Mesodermal cell (in vitro differentiated cells): ENCODE results near the gene PEX5L.

Source experiments
- H3K27ac ChIP-seq: 2 replicates; pipeline ENCODE4 v1.7.0; 2013; ENCODE audit warnings: mild to moderate bottlenecking, low read depth, low read length, moderate library complexity; ENCODE audit not compliant: severe bottlenecking
- H3K36me3 ChIP-seq: 2 replicates; pipeline ENCODE4 v1.7.1; 2013; ENCODE audit warnings: mild to moderate bottlenecking, low read length, moderate library complexity; ENCODE audit not compliant: control insufficient read depth, insufficient read depth
- H3K4me1 ChIP-seq: one replicate; pipeline ENCODE4 v1.7.1; 2013; ENCODE audit warnings: mild to moderate bottlenecking, low read length; ENCODE audit not compliant: insufficient read depth, control insufficient read depth, poor library complexity, severe bottlenecking
- H3K4me3 ChIP-seq: 2 replicates; pipeline ENCODE4 v1.7.0; 2013; ENCODE audit warnings: low read length, control low read depth, mild to moderate bottlenecking; ENCODE audit not compliant: insufficient read depth, poor library complexity, severe bottlenecking; ENCODE audit errors: extremely low read depth
- H3K9me3 ChIP-seq: 2 replicates; pipeline ENCODE4 v1.7.1; 2013; ENCODE audit warnings: mild to moderate bottlenecking, low read length, moderate library complexity; ENCODE audit not compliant: control insufficient read depth
- WGBS, 2 experiments: methylation state at CpG; one replicate each; pipeline ENCODE4 v1.1.5; 2013; ENCODE audit warnings: missing lambda C conversion rate in 2 of 2; ENCODE audit not compliant: insufficient coverage in 2 of 2; 5-methylcytosine and 5-hydroxymethylcytosine counted together

PEX5L gene

GRCh38 chr3:179902061-179902460 is 134.7 kb downstream of the PEX5L start:
- no peak overlapping the region for H3K27ac ChIP-seq
- H3K9me3 ChIP-seq: no peaks in the 10 kb centered on the region
- 85 to 89% methylated on average over 8 to 10 of the region's 10 CpGs for WGBS, 2 experiments
- no peak overlapping the region for H3K4me3 ChIP-seq
- H3K4me1 ChIP-seq: no peaks in the 10 kb centered on the region
- no peaks in the 10 kb centered on the region for H3K36me3 ChIP-seq

- no peak overlapping the region for H3K27ac ChIP-seq
- WGBS, 2 experiments: 20% methylated on average over 1 of the region's 2 CpGs; no CpG with 5 or more reads in 1 of the 2 experiments
These were observed 138.7 kb downstream of the PEX5L start for GRCh38 chr3:179898024-179898423.

GRCh38 chr3:179897231-179897630 is 139.5 kb downstream of the PEX5L start:
- Histone ChIP-seq H3K4me1 (no peaks in the 10 kb centered on the region), H3K9me3 (no peaks in the 10 kb centered on the region), H3K27ac (no peak overlapping the region), H3K36me3 (no peaks in the 10 kb centered on the region), H3K4me3 (no peak overlapping the region)
- WGBS, 2 experiments: no CpG with 5 or more reads among the region's 4 CpGs

More at GRCh38 chr3:179898024-179898423, 138.7 kb downstream of the PEX5L start:
- H3K36me3 ChIP-seq: no peaks in the 10 kb centered on the region
- H3K9me3 ChIP-seq: no peaks in the 10 kb centered on the region
- H3K4me3 ChIP-seq: no peak overlapping the region
- no peaks in the 10 kb centered on the region for H3K4me1 ChIP-seq

- Histone ChIP-seq H3K27ac (no peak overlapping the region), H3K4me1 (no peaks in the 10 kb centered on the region), H3K9me3 (no peaks in the 10 kb centered on the region), H3K36me3 (no peaks in the 10 kb centered on the region), H3K4me3 (no peak overlapping the region)
- 90 to 100% methylated on average over 1 of the region's 2 CpGs for WGBS, 2 experiments
These were observed 140.2 kb downstream of the PEX5L start for GRCh38 chr3:179896507-179896906.

GRCh38 chr3:179895330-179895729 is 141.4 kb downstream of the PEX5L start:
- H3K9me3 ChIP-seq: no peaks in the 10 kb centered on the region
- no peak overlapping the region for H3K4me3 ChIP-seq
- H3K4me1 ChIP-seq: no peaks in the 10 kb centered on the region
- H3K27ac ChIP-seq: no peak overlapping the region
- H3K36me3 ChIP-seq: no peaks in the 10 kb centered on the region

GRCh38 chr3:179887295-179887943 is 149.3 kb downstream of the PEX5L start:
- Histone ChIP-seq H3K4me3 (no peak overlapping the region), H3K36me3 (no peaks in the 10 kb centered on the region), H3K4me1 (no peaks in the 10 kb centered on the region), H3K9me3 (no peaks in the 10 kb centered on the region), H3K27ac (no peak overlapping the region)
- 27 to 28% methylated on average over 2 of the region's 4 CpGs for WGBS, 2 experiments

- no CpG with 5 or more reads among the region's 2 CpGs for WGBS, 2 experiments
- no peak overlapping the region for H3K27ac ChIP-seq
- H3K36me3 ChIP-seq: no peaks in the 10 kb centered on the region
- no peaks in the 10 kb centered on the region for H3K9me3 ChIP-seq
- H3K4me3 ChIP-seq: no peak overlapping the region
- H3K4me1 ChIP-seq: no peaks in the 10 kb centered on the region
These were observed 150.8 kb downstream of the PEX5L start for GRCh38 chr3:179885950-179886349.

GRCh38 chr3:179884136-179884535 is 152.6 kb downstream of the PEX5L start:
- H3K9me3 ChIP-seq: no peaks in the 10 kb centered on the region
- no CpG with 5 or more reads among the region's 1 CpG for WGBS, 2 experiments
- no peaks in the 10 kb centered on the region for H3K36me3 ChIP-seq
- H3K4me3 ChIP-seq: no peak overlapping the region
- H3K27ac ChIP-seq: no peak overlapping the region
- no peaks in the 10 kb centered on the region for H3K4me1 ChIP-seq

GRCh38 chr3:179882292-179882691 is 154.4 kb downstream of the PEX5L start:
- H3K36me3 ChIP-seq: no peaks in the 10 kb centered on the region
- no peaks in the 10 kb centered on the region for H3K9me3 ChIP-seq
- no peaks in the 10 kb centered on the region for H3K4me1 ChIP-seq
- H3K27ac ChIP-seq: no peak overlapping the region
- 22% methylated on average over 1 of the region's 2 CpGs; no CpG with 5 or more reads in 1 of the 2 experiments for WGBS, 2 experiments
- H3K4me3 ChIP-seq: no peak overlapping the region

GRCh38 chr3:179881791-179882190 is 154.9 kb downstream of the PEX5L start:
- 83% methylated on average over 2 of the region's 2 CpGs; no CpG with 5 or more reads in 1 of the 2 experiments for WGBS, 2 experiments
- no peak overlapping the region for H3K27ac ChIP-seq

GRCh38 chr3:179880868-179881267 is 155.9 kb downstream of the PEX5L start:
- Histone ChIP-seq H3K9me3 (no peaks in the 10 kb centered on the region), H3K4me1 (no peaks in the 10 kb centered on the region), H3K36me3 (no peaks in the 10 kb centered on the region), H3K27ac (no peak overlapping the region), H3K4me3 (no peak overlapping the region)
- WGBS, 2 experiments: 14% methylated on average over 2 of the region's 4 CpGs; no CpG with 5 or more reads in 1 of the 2 experiments

More at GRCh38 chr3:179881791-179882190, 154.9 kb downstream of the PEX5L start:
- H3K4me3 ChIP-seq: no peak overlapping the region
- no peaks in the 10 kb centered on the region for H3K9me3 ChIP-seq
- H3K36me3 ChIP-seq: no peaks in the 10 kb centered on the region
- no peaks in the 10 kb centered on the region for H3K4me1 ChIP-seq
